Colon (tissue), 2 donors: ENCODE results near the gene RBM39.
"Not testable (repeated sequence)": the region's sequence is repeated elsewhere in the genome, so short reads cannot be mapped to it uniquely, and the experiment has no call there.

Experiments
- FAIRE-seq: peaks from 2 replicates; lab custom pipeline; 2012; peaks lifted over from hg19 to GRCh38; lab: Jason Lieb, UNC
- donor health status: control.
- donor health status: control.

Gene RBM39

GRCh38 chr20:35726842-35727711 is 15.0 kb downstream of the RBM39 start:
- no peak for FAIRE-seq

- no peak for FAIRE-seq
These were observed 17.5 kb downstream of the RBM39 start for GRCh38 chr20:35724321-35725230.

- FAIRE-seq, result not testable (repeated sequence)
These were observed 18.3 kb downstream of the RBM39 start for GRCh38 chr20:35723652-35724320.

GRCh38 chr20:35723275-35723639 is 18.8 kb downstream of the RBM39 start:
- not testable (repeated sequence) for FAIRE-seq

GRCh38 chr20:35721621-35722020 is 20.4 kb downstream of the RBM39 start:
- FAIRE-seq, result no peak

GRCh38 chr20:35721219-35721618 is 20.8 kb downstream of the RBM39 start:
- FAIRE-seq, result no peak

GRCh38 chr20:35720165-35721123 is 21.6 kb downstream of the RBM39 start:
- FAIRE-seq, result no peak

GRCh38 chr20:35719717-35720116 is 22.3 kb downstream of the RBM39 start:
- no peak for FAIRE-seq

- no peak for FAIRE-seq
These were observed 23.0 kb downstream of the RBM39 start for GRCh38 chr20:35718972-35719635.

GRCh38 chr20:35718321-35718720 is 23.7 kb downstream of the RBM39 start:
- not testable (repeated sequence) for FAIRE-seq

- no peak for FAIRE-seq
These were observed 25.7 kb downstream of the RBM39 start for GRCh38 chr20:35716330-35716729.

GRCh38 chr20:35715652-35716051 is 26.4 kb downstream of the RBM39 start:
- FAIRE-seq, result no peak

GRCh38 chr20:35714127-35714526 is 27.9 kb downstream of the RBM39 start:
- FAIRE-seq, result no peak

GRCh38 chr20:35713120-35713519 is 28.9 kb downstream of the RBM39 start:
- not testable (repeated sequence) for FAIRE-seq

- FAIRE-seq, result no peak
These were observed 30.4 kb downstream of the RBM39 start for GRCh38 chr20:35711588-35712209.

- FAIRE-seq, result no peak
These were observed 31.0 kb downstream of the RBM39 start for GRCh38 chr20:35710884-35711587.

GRCh38 chr20:35710039-35710438 is 32.0 kb downstream of the RBM39 start:
- no peak for FAIRE-seq

- no peak for FAIRE-seq
These were observed 32.8 kb downstream of the RBM39 start for GRCh38 chr20:35709259-35709658.

- no peak for FAIRE-seq
These were observed 33.6 kb downstream of the RBM39 start for GRCh38 chr20:35708502-35708901.
